Breast epithelium (tissue), 4 donors: ENCODE data around the gene NEUROD2. TPM values are rescaled to one million over a fixed set of nuclear protein-coding genes. Genes with fewer than 3 reads are reported as not detected.

ENCODE experiments used
- DNase-seq, 2 donors: peaks; one replicate each; pipeline ENCODE4 v3.0.0-alpha.2; 2019; ENCODE audit warnings: low spot score in 2 of 2
- H3K27ac ChIP-seq, 2 donors: fragments of 200-600 bp; sonication (generic) in 1 of 2; one replicate each; pipeline ENCODE4 v1.5.1; 2016 to 2019; ENCODE audit warnings: mild to moderate bottlenecking in 1 of 2
- H3K27me3 ChIP-seq, 2 donors: fragments of 200-600 bp; sonication (generic) in 1 of 2; one replicate each; pipeline versions ENCODE4 v1.5.1 to v1.6.0; 2017 to 2019; ENCODE audit warnings: control low read depth in 1 of 2, mild to moderate bottlenecking in 1 of 2
- H3K36me3 ChIP-seq: fragments of 200-600 bp; one replicate; pipeline ENCODE4 v1.5.1; 2019
- H3K4me1 ChIP-seq, 2 donors: fragments of 200-600 bp; sonication (generic); one replicate each; pipeline ENCODE4 v1.5.1; 2016 to 2019; ENCODE audit warnings: control low read depth in 1 of 2
- H3K4me3 ChIP-seq, 3 donors: fragments of 200-600 bp; sonication (generic); 1 replicate in 2 of 3; 2 replicates in 1 of 3; pipeline ENCODE4 v1.5.1; 2016 to 2019; ENCODE audit warnings: mild to moderate bottlenecking in 3 of 3, moderate library complexity in 2 of 3
- H3K9me3 ChIP-seq, 2 donors: fragments of 200-600 bp; sonication (generic) in 1 of 2; one replicate each; pipeline ENCODE4 v1.5.1; 2016 to 2019; ENCODE audit warnings: control low read depth in 1 of 2
- POLR2A ChIP-seq: fragments of 450-650 bp; IDR thresholded peaks from one replicate; pipeline ENCODE4 v1.6.1; 2016; ENCODE audit warnings: antibody characterized with exemption, mild to moderate bottlenecking, moderate library complexity
- POLR2AphosphoS5 ChIP-seq, 3 donors: sonication (generic); formaldehyde crosslinking; IDR thresholded peaks; one replicate each; pipeline ENCODE4 v1.6.1; 2017; ENCODE audit warnings: antibody characterized with exemption in 3 of 3
- intact Hi-C: fragments of 100-400 bp; cut with DNase I; formaldehyde crosslinking; loops from one replicate; pipeline ENCODE4 v1.15.1; 2023; ENCODE audit warnings: low total_unique reads
- total RNA-seq, 3 donors: library from RNA; depleted of rRNA; stranded (reverse); fragments of >200 nt; gene quantifications; one replicate each; pipeline ENCODE4 v1.1.0, GENCODE V29; 2016
- TF ChIP-seq, protein P1 (sequence below), 3 donors: fragments of 450-650 bp; IDR thresholded peaks; one replicate each; pipeline ENCODE4 v1.5.1; 2016 to 2017; ENCODE audit warnings: antibody characterized with exemption in 3 of 3, mild to moderate bottlenecking in 3 of 3, moderate library complexity in 3 of 3

The NEUROD2 gene
- total RNA-seq, 3 donors from 2014 or later = not detected

DNA sequence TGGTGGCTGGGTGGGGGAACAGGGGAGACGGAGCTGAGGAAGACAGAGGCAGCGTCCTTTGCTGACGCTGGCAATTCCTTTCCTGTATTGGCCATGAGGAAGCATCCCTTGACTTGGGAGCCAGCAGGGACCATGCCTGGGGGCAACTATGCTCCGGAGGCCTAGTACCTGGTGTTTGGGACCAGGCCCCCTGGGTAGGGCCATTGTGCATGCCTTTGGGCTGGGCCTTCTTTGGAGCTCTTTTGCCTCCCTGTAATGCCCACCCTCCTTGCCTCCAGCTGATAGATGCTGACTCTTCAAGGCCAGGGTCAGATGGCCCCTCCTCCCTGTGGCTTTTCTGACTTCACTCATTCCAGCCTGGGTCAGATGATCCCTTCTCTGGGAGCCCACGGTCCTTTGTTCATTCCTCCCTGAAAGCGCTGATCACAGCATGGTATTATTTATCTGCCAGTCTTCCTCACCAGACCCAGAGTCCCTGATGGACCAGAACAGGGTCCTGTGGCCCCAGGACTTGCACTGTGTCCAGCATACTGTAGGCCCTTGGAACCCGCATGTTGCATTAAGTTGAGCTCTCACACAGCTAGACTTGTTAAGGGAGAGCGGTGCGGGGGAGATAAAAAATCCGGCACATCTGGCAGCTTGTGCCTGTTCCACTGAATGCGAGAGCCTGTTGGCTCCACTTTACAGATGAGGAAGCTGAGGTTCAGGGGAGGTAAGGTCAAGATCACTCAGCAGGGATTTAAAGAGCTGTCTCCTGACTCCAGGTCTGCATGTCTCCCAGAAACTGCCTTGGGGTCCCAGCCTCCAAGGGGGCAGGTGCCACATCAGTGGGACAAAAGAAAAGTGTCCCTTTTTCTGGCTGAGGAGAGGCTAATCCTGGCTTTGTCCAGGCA lies 32.1 kb upstream of the NEUROD2 start:
- Histone ChIP-seq H3K36me3 (no peaks in the 10 kb centered on the region), H3K27ac (no peak overlapping the region), H3K4me1 (peaks cover 9 to 17% of the 10 kb centered on the region in 2 donors), H3K27me3 (no peaks in the 10 kb centered on the region), H3K4me3 (no peak overlapping the region), H3K9me3 (no peaks in the 10 kb centered on the region)
- intact Hi-C loops = no loop called here
- no peak for DNase-seq
- TF ChIP-seq, protein P1, sequence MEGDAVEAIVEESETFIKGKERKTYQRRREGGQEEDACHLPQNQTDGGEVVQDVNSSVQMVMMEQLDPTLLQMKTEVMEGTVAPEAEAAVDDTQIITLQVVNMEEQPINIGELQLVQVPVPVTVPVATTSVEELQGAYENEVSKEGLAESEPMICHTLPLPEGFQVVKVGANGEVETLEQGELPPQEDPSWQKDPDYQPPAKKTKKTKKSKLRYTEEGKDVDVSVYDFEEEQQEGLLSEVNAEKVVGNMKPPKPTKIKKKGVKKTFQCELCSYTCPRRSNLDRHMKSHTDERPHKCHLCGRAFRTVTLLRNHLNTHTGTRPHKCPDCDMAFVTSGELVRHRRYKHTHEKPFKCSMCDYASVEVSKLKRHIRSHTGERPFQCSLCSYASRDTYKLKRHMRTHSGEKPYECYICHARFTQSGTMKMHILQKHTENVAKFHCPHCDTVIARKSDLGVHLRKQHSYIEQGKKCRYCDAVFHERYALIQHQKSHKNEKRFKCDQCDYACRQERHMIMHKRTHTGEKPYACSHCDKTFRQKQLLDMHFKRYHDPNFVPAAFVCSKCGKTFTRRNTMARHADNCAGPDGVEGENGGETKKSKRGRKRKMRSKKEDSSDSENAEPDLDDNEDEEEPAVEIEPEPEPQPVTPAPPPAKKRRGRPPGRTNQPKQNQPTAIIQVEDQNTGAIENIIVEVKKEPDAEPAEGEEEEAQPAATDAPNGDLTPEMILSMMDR (IDR thresholded peaks at IDR 0.05) = no peak
- TF ChIP-seq POLR2AphosphoS5 (IDR thresholded peaks at IDR 0.05) (no peak), POLR2A (no peak)

DNA sequence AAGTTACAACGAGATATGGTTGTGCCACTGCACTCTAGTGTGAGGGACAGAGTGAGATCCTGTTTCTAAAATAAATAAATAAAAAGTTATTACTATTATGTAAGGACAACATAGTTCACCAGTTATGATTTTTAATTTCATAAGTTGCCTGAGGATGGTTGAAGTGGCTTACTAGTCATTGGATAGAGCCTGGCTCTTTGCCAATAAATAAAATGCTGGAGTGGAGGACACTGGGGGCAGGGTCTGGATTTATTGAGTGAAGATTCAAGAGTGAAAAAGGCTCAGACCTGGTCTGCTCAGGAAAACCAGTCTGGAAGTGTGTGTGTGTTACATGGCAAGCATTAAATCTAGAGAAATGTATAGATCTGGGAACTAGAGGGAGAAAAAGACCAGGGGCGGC lies 31.3 kb upstream of the NEUROD2 start:
- H3K9me3 ChIP-seq = no peaks in the 10 kb centered on the region
- no peak for DNase-seq
- H3K27me3 ChIP-seq = no peaks in the 10 kb centered on the region
- no peak for TF ChIP-seq POLR2AphosphoS5 (IDR thresholded peaks at IDR 0.05)
- no peaks in the 10 kb centered on the region for H3K36me3 ChIP-seq
- H3K4me3 ChIP-seq = no peak overlapping the region
- H3K27ac ChIP-seq = no peak overlapping the region
- intact Hi-C loops = no loop called here
- H3K4me1 ChIP-seq = peaks cover 12 to 17% of the 10 kb centered on the region in 2 donors

DNA sequence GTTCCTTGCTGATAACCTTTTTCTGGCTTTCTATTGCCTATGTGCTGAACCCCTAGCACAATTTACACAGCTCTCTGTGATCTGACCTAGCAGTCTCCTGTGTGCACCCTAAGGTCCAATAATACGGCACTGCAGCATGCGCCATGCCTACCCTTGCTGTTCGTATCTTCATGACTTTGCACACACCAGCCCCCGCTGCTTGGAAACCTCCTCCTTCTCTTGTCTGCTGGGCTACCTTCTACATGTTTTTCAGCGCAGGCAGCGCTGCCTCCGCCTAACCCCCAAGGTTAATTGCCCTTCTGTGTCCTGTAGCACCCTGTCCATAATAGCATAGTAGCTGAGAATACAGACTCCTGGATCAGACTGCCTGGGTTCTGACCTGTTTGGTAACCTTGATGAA lies 30.6 kb upstream of the NEUROD2 start:
- no peak for TF ChIP-seq POLR2AphosphoS5 (IDR thresholded peaks at IDR 0.05)
- TF ChIP-seq POLR2A = no peak
- TF ChIP-seq, protein P1 (IDR thresholded peaks at IDR 0.05) = no peak
- no peaks in the 10 kb centered on the region for H3K9me3 ChIP-seq
- DNase-seq = no peak
- intact Hi-C loops = no loop called here
- no peaks in the 10 kb centered on the region for H3K27me3 ChIP-seq
- H3K4me3 ChIP-seq = peak overlapping the region; percentile 74 to 92 (median 76)
- no peak overlapping the region for H3K27ac ChIP-seq
- peaks cover 12 to 17% of the 10 kb centered on the region in 2 donors for H3K4me1 ChIP-seq
- H3K36me3 ChIP-seq = no peaks in the 10 kb centered on the region

DNA sequence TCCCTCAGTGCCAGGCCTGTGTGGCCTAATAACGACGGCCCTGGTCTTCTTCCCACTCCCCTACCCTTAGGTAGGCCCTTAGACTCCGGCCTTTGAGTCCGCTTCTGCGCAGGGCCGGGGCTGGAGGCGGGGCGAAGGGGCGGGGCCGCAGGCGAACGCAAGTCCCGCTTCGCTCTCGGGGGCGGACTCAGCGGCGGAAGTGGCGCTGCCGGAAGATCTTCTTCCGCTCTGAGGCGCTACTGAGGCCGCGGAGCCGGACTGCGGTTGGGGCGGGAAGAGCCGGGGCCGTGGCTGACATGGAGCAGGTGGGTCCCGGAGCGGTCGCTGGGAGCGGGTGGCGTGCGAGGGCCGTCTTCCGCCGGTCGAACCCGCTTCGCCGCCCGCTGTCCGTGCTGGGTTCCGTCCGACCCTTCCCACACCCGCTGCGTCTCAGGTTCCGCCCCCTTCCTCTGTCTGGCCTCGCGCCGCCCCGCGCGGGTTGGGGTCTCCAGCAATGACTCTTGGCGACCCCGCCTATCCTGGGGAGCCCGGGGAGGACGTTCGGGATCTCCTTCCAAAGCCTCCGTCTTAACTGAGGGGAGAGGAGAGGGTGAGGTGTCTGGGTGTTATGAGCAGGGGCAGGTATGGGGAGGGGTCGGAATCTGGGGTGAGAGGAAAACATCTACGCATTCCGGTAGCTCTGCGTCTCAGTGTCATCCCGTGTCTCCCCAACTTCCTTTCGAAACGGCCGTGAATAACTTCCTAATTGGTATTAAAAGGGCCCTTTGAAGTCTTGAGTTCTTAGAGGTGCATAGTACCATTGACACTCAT lies 29.4 kb upstream of the NEUROD2 start, which contains the start of gene STARD3:
STARD3 (plus strand) TSS at position 218 of the 810 bp plus-strand sequence. CDS start 16,388 bp downstream, outside the sequence.
- no peaks in the 10 kb centered on the region for H3K9me3 ChIP-seq
- H3K4me3 ChIP-seq = peak within 1 kb of the TSS; percentile 74 to 92 (median 76)
- intact Hi-C loops = no loop called here
- no peaks in the 10 kb centered on the region for H3K27me3 ChIP-seq
- peak; percentile 65 to 83 (median 66) for TF ChIP-seq POLR2AphosphoS5 (IDR thresholded peaks at IDR 0.05)
- peak; percentile 33 for TF ChIP-seq POLR2A
- TF ChIP-seq, protein P1 (IDR thresholded peaks at IDR 0.05) = peak in 2 of 3 donors; percentile 9 to 17
- H3K4me1 ChIP-seq = peaks cover 12 to 16% of the 10 kb centered on the region in 2 donors
- H3K36me3 ChIP-seq = no peaks in the 10 kb centered on the region
- peak within 1 kb of the TSS; percentile 86 to 92 for H3K27ac ChIP-seq
- DNase-seq = peak; percentile 88 to 94

DNA sequence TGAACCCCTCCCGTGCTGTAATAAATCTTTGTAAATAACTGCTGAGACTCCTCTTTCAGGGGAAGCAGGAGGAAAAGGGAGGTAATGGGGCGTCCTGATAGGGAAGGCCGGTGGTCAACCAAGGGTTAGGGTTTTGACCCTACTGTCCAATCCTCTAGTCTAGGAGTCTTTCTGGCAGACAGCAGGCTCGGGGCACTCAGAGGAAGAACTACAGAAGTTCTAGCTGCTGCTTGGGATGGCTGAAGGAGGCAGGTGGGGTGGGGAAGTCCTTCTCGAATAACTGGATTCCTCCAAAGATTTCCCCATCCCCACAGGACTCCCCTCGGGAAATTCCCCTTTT lies 28.8 kb upstream of the NEUROD2 start:
- H3K27me3 ChIP-seq = no peaks in the 10 kb centered on the region
- peak overlapping the region; percentile 86 to 92 for H3K27ac ChIP-seq
- no peak for TF ChIP-seq POLR2A
- TF ChIP-seq, protein P1 (IDR thresholded peaks at IDR 0.05) = no peak
- peaks cover 11 to 12% of the 10 kb centered on the region in 2 donors for H3K4me1 ChIP-seq
- no peaks in the 10 kb centered on the region for H3K36me3 ChIP-seq
- intact Hi-C loops = no loop called here
- peak overlapping the region; percentile 74 to 92 (median 76) for H3K4me3 ChIP-seq
- no peak for DNase-seq
- H3K9me3 ChIP-seq = no peaks in the 10 kb centered on the region
